Left lobe of liver (tissue), 2 donors: ENCODE results near the gene FMN2. TPM values are rescaled to one million over a fixed set of nuclear protein-coding genes. Genes with fewer than 3 reads are reported as not detected.
A peak's percentile ranks its signal among the peaks of the same experiment; 100 is the strongest.

Experiments used
- ATAC-seq: fragments of 200-7000 bp; cut with Tn5 transposase; one replicate; pipeline ENCODE4 v1.9.1; 2020; ENCODE audit warnings: mild to moderate bottlenecking, moderate library complexity
- DNase-seq: peaks from one replicate; pipeline ENCODE4 v3.0.0-alpha.2; 2020; ENCODE audit warnings: low spot score
- total RNA-seq: library from RNA; stranded (reverse); gene quantifications from one replicate; pipeline ENCODE4 v1.2.1, GENCODE V29; 2021
- donor health status: DM: no; HTN: no; CAD: no; lungs with moderate emphysema.
- donor health status: DM: no; HTN: yes; CAD: no.

FMN2 gene
- total RNA-seq, 1 donor from 2014 or later, result not detected

DNA sequence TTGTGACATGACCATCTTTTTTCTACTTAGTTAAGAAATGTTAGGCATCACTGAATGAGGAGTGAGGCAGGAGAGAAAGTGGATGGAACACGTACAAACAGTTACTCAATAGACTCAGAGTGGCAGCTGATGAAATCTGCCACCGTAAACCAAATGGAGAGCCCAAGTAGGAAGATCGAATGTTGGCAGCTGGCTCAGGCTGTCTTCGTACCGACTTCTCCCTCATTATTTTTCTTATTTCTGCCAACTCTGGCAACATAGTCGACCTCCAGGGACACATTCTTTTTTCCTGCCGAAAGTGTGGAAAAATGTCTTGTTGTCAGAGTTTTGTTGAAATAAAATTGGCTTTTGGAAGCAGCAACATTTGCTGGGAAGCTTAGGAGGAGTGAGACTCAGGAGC lies 377.0 kb downstream of the FMN2 start:
- DNase-seq, result peak; percentile 49
- peak; percentile 98 for ATAC-seq

DNA sequence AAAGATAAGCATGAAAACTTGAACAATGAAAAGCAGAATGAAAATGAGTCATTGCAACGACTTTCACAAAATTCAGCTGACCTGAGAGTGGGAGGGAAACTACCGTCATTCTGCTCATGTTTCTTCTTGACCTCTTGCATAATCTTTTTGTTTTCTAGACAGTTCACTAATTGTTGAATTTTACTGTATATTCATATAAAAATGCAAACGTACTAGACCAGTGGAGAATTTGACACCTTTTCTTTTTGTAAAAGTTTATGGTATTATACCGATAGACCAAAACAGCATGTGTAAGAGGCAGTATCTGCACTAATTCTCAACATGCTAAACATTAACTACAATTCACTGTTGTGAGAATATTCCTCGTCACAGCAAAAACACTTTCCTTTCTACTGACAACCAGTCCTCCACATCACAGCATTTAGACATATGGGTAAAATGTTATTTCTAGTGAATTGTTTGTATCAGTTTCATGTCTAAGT lies 382.5 kb downstream of the FMN2 start:
- DNase-seq, result no peak

DNA sequence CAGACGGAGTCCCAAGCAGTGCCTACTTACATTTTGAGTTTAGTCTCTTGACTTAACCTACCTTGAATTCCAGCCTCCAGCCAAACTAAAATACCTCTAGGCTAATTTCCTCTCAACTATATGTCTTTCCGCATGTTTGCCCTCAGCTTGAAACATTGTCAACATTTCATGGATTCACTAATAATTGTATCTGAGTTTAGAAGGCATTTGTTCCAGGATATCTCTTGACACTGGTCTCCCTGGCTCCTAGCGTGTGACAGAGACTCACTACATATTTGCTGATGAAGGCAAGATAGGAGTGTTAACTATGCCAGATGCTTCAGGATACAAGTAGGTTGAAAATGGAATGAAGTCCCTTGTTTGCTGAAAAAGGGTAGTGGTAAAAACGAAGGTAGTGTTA lies 384.1 kb downstream of the FMN2 start:
- DNase-seq (no peak), ATAC-seq (no peak)

More for the DNA sequence above, 382.5 kb downstream of the FMN2 start:
- ATAC-seq, result peak; percentile 91

DNA sequence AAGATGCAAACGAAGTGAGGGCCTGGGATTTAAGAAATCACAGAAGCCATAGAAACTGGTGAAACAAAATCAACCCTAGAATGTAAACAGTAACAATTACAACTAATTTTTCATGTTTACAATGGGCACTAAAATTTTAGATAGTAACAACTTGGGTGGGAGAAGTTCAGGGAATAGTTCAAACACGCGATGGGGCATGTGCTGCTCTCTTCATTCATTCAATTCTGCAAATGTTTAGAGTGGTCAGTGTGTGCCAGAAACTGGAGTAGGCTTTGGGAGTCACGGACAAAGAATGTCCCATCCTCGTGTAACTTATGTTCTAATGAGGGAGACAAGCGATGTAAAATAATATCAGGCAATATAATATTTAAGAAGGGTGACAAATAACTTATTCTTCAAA lies 386.9 kb downstream of the FMN2 start:
- no peak for ATAC-seq
- DNase-seq, result no peak

DNA sequence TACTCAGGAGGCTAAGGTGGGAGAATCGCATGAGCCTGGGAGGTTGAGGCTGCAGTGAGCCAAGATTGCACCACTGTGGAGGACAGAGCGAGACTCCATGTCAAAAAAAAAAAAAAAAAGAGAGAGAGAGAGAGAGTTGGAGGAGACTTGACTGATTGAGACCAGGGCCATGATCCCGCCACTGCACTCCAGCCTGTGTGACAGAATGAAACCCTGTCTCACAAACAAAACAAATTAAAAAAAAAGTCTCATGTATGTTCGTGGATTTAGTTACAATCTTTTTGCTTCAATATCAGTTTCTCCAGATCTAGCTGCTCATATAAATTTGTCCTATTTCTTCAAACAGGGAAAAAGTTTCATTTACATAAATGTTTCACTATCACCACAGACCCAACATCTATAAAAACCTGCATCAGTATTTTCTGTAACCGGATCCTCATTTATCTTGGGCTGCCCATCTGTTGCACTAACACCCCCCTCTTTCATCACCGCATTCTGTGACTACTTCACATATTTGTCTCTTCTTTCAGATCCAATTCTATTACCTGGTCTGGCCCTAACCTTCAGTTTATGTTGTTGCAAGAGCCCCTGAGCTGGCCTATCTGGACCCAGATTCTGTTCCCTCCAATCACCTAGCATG lies 393.2 kb downstream of the FMN2 start:
- no peak for ATAC-seq
- no peak for DNase-seq

DNA sequence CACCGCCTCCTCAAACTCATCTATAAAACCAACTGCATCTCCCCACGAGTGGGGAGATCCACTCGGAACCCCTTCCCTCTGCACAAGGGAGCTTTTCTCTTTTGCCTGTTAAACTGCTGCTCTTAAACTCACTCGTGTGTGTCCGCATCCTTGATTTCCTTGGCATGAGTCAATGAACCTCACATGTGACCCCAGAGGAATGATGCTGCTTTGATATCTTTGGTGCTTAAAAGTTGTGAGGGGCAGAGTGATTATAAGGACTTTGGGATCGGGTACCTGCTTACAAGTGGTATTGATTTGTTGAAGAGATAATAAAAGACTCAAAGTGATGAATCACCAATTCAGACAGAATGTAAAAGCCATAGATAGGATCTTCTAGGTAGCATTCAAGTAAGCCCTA lies 394.9 kb downstream of the FMN2 start:
- DNase-seq (no peak), ATAC-seq (no peak)

DNA sequence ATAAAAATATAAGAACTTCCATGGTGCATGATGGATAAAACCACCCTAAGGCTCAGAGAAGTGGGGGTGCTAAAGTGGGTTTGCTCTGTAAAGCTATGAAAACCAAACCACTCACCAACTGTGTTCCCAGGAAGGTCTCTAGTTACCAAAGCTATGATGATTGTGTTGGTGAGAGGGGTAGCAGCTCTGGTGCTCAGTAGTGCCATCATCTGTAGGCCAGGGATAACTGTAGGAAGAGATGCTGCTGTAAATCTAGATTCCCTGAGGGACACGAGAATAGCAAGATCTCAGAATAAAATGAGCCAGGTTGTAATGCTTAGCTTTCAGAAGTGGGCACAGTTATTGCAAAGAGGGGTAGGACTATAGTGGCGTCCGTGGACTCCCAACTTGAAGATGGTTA lies 395.8 kb downstream of the FMN2 start:
- peak; percentile 37 for ATAC-seq
- DNase-seq, result no peak

DNA sequence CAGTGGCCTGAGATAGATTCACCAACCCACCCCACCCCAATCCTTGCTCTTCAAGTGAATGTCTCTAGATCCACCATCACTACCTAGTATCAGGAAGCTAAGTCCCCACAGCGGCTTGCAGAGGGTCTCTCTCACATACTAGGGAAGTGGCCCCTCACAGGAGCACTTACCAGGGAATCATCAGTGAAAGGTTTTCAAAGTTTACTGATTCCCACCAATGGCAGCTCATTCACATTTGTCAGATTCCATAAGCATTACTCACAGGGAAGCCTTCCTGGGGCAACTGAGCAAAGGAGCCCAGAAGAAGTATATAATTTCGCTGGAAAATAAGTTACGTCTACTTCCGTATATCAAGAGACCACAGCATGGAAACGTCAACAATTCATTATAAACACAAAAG lies 399.5 kb downstream of the FMN2 start:
- DNase-seq, result no peak
- ATAC-seq, result no peak

DNA sequence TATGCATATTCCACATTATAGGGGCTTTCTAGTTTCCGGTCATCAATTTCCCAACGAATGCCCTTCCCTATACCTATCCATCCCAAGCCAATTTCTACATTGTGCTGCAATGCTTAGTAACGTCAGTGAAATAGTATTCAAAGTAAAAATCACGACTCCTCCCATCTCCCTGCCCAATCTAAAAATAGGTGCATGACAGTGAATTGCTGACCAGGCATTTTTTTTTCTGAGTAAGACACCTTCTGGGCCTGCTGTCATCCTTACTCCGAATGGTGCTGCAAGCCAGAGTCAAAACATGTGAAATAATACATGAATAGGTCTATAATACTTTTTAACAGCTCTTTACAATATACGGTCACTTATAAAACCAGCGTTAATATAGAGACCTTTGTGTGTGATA lies 400.1 kb downstream of the FMN2 start:
- no peak for ATAC-seq
- DNase-seq, result no peak

DNA sequence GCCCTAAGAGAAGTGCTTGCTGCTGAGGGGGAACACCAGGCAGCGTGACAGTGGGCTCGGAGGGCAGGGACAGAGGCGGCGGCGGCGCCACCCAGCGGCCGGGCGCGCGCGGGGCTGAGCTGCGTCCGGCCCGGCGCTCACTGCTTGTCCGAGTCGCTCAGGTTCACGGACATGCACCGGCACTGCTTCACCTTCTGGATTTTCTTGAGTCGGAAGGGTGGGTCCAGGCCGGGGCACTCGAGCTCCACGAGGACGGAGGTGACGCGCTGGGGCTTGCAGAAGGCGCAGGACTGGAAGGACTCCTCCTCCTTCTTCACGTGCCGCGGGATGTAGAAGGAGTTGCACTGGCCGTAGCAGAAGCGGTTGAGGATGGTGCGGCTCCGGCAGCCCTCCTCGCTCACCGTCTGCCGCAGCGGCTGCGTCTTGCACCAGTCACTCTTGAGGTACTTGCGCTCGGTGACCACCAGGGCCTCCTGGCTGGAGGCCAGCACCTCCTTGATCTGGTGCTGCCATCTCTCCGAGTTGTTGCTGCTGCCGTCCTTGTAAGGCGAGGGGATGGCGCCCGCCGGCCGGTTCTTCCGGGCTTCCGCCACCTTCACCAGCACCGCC lies 401.3 kb downstream of the FMN2 start:
- DNase-seq, result no peak

DNA sequence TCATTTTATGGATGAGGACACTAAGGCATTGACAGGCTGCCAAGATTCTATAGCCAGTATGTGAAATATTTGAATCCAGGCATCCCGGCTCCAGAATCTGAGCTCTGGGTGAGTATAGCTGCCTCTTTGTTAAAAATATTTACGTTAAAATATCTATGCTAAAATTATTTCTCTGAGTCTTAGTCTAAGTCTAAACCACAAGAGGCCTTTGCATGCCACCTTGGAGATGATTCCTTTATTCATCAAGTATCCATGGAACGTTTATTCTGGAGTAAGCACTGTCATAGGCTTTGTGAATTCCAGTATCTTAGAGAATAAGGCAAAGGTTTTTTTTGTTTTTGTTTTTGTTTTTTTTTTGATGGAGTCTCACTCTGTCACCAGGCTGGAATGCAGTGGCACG lies 403.9 kb downstream of the FMN2 start:
- ATAC-seq, result no peak
- no peak for DNase-seq

More for the DNA sequence above, 401.3 kb downstream of the FMN2 start:
- peak; percentile 12 for ATAC-seq

DNA sequence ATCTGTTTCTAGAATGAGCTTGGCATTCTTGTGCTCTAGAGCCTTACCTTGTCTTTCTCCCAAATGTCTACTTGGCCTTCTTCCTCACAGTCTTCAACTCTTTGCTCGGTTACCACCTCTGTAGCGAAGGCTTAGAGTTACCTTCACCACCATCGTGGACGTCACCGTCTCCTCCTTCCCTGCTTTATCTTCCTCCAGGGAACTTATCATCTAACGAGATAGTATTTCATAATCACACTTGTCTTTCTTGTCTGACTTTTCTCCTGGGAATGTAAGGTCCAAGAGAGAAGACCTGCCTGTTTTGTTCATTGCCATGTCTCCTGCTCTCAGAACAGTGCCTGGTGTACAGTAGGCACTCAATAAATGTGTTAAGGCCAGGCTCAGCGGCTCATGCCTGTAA lies 404.7 kb downstream of the FMN2 start:
- DNase-seq (no peak), ATAC-seq (no peak)

DNA sequence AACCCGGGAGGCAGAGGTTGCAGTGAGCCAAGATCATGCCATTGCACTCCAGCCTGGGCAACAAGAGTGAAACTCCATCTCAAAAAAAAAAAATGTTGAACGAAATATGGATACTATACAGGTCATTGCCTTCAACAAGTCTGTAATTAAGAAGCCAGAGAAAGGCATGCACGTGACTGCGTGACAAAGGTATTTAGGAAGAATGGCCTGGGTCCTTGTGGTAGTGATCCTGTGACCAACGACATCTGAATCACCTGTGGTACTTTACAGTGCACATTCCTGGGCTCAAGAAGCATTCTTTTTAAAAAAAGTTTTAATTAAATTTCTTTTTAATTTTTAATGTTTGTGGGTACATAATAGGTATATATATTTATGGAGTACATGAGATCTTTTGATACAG lies 405.3 kb downstream of the FMN2 start:
- no peak for DNase-seq
- ATAC-seq, result no peak

DNA sequence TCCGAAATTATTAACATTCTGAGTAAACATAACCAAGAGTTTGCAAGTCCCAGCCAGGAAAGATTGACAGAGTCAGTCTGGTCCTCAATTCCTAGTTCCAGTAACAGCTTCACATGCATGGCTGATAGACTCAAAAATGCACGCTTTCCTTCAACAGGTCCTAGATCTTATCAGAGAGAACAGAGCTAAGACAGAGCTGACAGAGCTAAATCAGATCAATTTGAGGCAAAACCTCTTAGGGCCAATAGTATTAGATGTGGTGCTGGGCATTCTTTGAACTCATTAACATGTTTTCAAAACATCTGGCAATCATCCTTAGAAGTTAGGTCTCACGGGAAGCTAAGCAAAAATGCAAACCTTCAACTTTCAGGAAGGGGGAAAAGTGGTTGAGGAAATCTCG lies 406.2 kb downstream of the FMN2 start:
- DNase-seq (no peak), ATAC-seq (no peak)

DNA sequence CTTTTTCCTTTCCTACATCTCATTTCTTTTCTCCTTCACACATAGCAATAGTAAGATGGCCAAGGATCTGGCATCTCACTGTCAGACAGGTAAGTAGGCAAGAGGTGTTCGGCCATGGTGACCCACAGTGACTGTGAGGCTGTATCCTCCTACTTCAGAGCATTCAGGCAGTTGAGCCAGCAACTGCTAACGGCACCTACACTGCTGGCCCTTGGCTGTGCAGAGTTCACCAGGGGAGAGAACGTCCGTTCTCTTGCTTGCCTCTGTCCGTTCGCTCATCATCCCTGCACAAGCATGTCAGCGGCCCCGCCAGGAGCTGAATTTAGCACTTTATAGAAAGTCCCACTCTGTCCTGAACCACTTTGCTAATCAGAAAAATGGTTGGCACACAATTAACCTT lies 406.7 kb downstream of the FMN2 start:
- ATAC-seq, result peak; percentile 28
- DNase-seq, result no peak

DNA sequence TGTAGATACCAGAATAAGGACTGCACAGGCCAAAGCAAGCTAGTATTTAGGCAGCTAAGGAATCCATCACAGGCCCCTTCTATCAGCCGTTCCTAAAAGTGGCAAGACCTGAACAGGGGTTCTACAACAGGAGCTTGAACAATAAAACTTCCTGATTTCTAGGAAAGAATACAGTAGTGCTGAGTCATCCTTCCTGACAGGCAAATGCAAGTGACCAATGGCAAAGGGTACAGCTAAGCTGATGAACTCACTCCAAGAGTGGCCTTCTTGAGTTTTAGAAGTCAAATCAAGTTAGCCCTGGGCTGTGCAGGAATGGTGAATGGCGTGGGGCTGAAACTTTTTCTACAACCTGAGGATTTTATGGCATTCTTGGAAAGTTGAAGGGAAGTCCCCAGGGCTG lies 407.3 kb downstream of the FMN2 start:
- ATAC-seq (peak; percentile 34), DNase-seq (no peak)

DNA sequence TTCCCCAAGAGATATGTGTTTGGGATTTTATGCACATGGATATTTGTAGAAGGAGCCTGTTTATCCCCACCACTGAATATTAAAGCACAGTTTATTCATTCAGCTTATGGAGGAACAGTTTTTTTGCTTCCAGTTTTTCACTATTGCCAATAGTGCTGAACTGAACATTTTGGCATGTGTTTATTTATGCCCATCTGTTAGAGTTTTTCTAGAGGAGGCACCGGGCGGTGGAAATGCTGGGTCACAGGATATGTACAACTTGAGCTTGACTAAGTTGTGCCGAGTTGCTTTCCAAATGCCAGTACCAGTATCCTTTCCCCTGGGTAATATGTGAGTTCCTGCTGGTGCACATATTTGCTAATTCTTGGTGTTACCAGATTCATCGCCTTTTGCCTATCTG lies 409.0 kb downstream of the FMN2 start:
- ATAC-seq (no peak), DNase-seq (no peak)

DNA sequence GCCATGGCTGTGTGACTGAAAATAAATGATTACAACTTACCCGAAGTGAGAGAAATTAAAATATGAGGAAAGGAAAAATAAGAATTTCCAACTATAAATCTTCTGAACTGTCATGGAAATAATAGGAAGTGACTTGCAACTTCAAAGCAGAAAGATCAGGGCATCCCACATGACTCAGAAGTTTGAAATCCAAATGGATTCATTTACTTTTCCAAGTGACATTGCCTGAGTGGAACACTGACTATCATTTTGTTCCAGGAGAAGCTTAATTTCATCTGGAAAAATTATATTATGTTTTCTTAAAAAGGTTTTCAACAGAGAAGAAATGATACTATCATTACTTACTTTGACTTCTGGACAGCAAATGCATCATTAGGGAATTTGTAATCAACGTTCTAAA lies 409.4 kb downstream of the FMN2 start:
- DNase-seq (no peak), ATAC-seq (no peak)

DNA sequence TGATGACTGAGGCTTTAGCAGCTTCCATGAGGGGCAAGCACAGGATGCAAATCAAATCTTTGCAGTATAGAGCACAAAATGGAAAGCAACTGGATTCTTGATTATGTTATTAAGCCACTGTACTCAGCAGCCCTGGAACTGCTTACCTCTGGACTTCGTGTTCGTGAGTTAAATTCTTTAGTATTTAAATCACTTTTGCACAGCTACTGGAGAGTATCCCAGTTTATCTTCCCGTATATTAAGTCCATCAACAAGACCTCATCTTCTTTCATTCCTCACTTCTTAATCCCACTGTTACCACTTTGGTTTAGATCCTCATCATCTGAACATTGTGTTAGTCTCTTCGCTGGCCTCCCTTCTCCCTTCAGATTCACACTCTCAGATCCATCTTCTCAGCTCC lies 411.4 kb downstream of the FMN2 start:
- DNase-seq (no peak), ATAC-seq (no peak)

DNA sequence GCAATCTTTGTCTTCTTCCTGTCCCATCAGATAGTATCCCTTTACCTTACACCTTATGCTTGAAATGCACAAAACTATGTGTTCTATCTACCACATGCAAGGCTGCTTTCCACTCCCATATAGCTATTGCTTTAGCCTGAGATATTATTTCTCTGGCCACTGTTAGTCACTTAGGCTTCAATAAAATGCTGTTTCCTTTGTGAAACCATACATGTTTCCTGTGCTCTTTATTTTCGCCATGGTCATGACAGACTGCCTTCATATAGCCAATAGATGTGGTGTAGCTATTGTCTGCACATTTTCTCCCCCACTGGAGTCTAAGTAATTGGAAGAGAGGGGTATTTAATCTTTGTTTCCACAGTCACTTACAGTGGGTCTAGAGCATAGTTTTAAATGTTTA lies 411.9 kb downstream of the FMN2 start:
- no peak for ATAC-seq
- DNase-seq, result no peak

DNA sequence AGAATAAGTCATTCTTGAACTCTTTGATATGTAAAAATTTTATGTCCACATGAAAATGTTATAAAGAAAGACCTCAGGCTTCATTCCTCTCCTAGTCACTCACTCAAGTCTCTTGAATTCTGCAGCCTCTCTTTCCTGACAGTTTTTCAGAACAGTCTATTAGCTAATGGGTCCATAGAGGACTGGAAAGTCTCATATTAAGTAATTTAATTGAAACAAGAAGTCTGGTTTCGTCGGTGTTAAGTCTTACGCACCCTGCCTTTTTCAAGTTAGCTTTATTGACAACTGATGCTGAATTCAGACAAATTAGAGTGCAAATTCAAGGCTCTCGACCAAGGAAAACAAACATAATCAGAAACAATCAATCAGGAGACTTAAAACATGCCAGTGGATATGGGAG lies 414.5 kb downstream of the FMN2 start:
- ATAC-seq, result no peak

DNA sequence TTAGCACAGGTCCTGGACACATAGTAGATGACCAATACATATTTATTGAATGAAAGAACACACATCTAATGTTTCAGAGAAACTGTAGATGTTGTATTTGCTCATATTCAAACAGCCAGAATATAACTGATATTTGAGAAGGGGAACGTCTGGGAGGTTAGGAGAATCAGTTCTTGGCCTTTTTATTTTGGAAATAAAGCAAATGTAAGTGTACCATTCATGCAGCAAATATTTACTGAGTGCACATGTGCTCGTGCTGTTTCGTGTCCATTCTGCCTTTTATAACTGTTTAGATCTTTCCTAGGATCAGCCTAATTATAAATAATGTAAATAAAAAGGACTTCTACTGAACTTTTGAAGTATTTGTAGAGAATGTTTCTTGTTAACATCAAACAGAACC lies 416.5 kb downstream of the FMN2 start:
- DNase-seq, result no peak
- no peak for ATAC-seq

More for the DNA sequence above, 414.5 kb downstream of the FMN2 start:
- DNase-seq, result no peak

DNA sequence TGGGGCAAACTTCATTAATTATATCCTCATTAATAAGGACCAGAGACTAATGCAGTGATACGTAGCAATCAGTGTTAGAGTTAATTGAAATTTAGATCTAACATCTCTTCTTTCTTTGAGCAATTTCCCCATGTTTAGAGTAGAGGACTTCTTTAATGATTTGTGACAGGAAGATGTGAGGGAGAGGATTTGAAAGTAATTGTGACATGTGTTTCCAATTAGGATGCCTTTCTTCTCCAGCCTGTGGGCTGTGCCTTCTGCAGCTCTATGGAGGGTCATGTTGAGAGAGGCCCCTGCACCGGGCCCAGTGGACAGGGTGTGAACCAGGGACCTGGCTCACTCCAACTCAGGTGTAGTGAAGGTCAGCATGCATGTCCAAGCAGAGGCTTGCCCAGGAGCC lies 417.3 kb downstream of the FMN2 start:
- DNase-seq (no peak), ATAC-seq (peak; percentile 23)
